ENCODE results near the gene RRP8.

RRP8 gene

GRCh38 chr11:6622261-6623171 lies 19.1 kb upstream of the RRP8 start:
- no peak for TF ChIP-seq USF1 (IDR thresholded peaks at IDR 0.05)

DNA sequence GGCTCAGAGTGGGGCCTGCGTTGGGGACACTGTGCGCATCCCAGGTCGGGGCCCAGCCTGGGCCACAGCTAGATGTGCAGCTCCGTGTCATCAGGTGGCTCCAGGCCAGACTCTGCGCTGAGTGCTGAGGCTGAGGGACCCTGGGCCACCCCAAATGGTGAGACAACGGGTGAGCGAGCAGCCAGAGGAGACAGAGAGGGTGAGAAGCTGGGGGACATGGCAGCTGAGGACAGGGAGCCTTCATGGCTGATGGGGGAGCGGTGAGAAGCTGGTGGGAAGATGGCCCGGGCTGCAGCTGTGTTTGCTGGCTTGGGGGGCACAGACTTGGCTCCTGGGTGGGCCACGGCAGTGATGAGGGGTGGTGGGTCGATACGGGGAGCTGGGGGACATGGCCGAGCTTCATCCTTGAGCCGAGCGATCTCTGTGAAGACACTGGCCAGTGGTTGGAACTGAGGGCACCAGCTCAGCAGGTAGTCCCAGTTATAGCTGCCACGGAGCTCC lies 18.3 kb upstream of the RRP8 start:
- TF ChIP-seq EP300 (IDR thresholded peaks at IDR 0.05; ENCODE audit: borderline replicate concordance), result no peak
- TF ChIP-seq MAX (IDR thresholded peaks at IDR 0.05), result no peak
- TF ChIP-seq CEBPB (IDR thresholded peaks at IDR 0.05), result no peak
- TF ChIP-seq USF1 (IDR thresholded peaks at IDR 0.05), result no peak
- TF ChIP-seq NFIC (IDR thresholded peaks at IDR 0.05), result no peak
- TF ChIP-seq TEAD4 (IDR thresholded peaks at IDR 0.05), result no peak
- TF ChIP-seq TCF12 (IDR thresholded peaks at IDR 0.05; ENCODE audit: low read depth), result no peak
- no peak for TF ChIP-seq ZBTB7A (IDR thresholded peaks at IDR 0.05; ENCODE audit: low read depth)
- no peak for TF ChIP-seq CREB1 (IDR thresholded peaks at IDR 0.05; ENCODE audit: low read depth)
- no peak for TF ChIP-seq EGR1 (IDR thresholded peaks at IDR 0.05)
- no peak for TF ChIP-seq YY1 (IDR thresholded peaks at IDR 0.05; ENCODE audit: low read depth)
- TF ChIP-seq RAD21 (IDR thresholded peaks at IDR 0.05; ENCODE audit: low read depth), result no peak
- TF ChIP-seq, protein P1, sequence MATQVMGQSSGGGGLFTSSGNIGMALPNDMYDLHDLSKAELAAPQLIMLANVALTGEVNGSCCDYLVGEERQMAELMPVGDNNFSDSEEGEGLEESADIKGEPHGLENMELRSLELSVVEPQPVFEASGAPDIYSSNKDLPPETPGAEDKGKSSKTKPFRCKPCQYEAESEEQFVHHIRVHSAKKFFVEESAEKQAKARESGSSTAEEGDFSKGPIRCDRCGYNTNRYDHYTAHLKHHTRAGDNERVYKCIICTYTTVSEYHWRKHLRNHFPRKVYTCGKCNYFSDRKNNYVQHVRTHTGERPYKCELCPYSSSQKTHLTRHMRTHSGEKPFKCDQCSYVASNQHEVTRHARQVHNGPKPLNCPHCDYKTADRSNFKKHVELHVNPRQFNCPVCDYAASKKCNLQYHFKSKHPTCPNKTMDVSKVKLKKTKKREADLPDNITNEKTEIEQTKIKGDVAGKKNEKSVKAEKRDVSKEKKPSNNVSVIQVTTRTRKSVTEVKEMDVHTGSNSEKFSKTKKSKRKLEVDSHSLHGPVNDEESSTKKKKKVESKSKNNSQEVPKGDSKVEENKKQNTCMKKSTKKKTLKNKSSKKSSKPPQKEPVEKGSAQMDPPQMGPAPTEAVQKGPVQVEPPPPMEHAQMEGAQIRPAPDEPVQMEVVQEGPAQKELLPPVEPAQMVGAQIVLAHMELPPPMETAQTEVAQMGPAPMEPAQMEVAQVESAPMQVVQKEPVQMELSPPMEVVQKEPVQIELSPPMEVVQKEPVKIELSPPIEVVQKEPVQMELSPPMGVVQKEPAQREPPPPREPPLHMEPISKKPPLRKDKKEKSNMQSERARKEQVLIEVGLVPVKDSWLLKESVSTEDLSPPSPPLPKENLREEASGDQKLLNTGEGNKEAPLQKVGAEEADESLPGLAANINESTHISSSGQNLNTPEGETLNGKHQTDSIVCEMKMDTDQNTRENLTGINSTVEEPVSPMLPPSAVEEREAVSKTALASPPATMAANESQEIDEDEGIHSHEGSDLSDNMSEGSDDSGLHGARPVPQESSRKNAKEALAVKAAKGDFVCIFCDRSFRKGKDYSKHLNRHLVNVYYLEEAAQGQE (IDR thresholded peaks at IDR 0.05; ENCODE audit: low read depth), result no peak
- TF ChIP-seq FOXM1 (IDR thresholded peaks at IDR 0.05; ENCODE audit: borderline replicate concordance, low read depth), result no peak
- TF ChIP-seq TAF1 (IDR thresholded peaks at IDR 0.05; ENCODE audit: low read depth), result no peak

- TF ChIP-seq FOXM1 (IDR thresholded peaks at IDR 0.05; ENCODE audit: borderline replicate concordance, low read depth), result no peak
- TF ChIP-seq EGR1 (IDR thresholded peaks at IDR 0.05), result no peak
- no peak for TF ChIP-seq MAX (IDR thresholded peaks at IDR 0.05)
- no peak for TF ChIP-seq ZBTB7A (IDR thresholded peaks at IDR 0.05; ENCODE audit: low read depth)
- no peak for TF ChIP-seq USF1 (IDR thresholded peaks at IDR 0.05)
- no peak for TF ChIP-seq CREB1 (IDR thresholded peaks at IDR 0.05; ENCODE audit: low read depth)
- no peak for TF ChIP-seq TEAD4 (IDR thresholded peaks at IDR 0.05)
- TF ChIP-seq, protein P1 (IDR thresholded peaks at IDR 0.05; ENCODE audit: low read depth), result no peak
- no peak for TF ChIP-seq CEBPB (IDR thresholded peaks at IDR 0.05)
- no peak for TF ChIP-seq TAF1 (IDR thresholded peaks at IDR 0.05; ENCODE audit: low read depth)
- TF ChIP-seq RAD21 (IDR thresholded peaks at IDR 0.05; ENCODE audit: low read depth), result no peak
Measured at GRCh38 chr11:6620636-6621035, 17.2 kb upstream of the RRP8 start.

GRCh38 chr11:6619004-6619745 lies 15.8 kb upstream of the RRP8 start, which contains the start of gene TPP1:
TPP1 (minus strand) TSS chr11:6619422; CDS start chr11:6619400, 22 bp downstream.
- peak; percentile 63 for TF ChIP-seq MAX (IDR thresholded peaks at IDR 0.05)
- peak; percentile 94 for TF ChIP-seq CREB1 (IDR thresholded peaks at IDR 0.05; ENCODE audit: low read depth)
- TF ChIP-seq TAF1 (IDR thresholded peaks at IDR 0.05; ENCODE audit: low read depth), result peak; percentile 58; the same call in 1 of the 2 replicates
- no peak for TF ChIP-seq FOXM1 (IDR thresholded peaks at IDR 0.05; ENCODE audit: borderline replicate concordance, low read depth)
- TF ChIP-seq, protein P1 (IDR thresholded peaks at IDR 0.05; ENCODE audit: low read depth), result no peak
- TF ChIP-seq CEBPB (IDR thresholded peaks at IDR 0.05), result no peak
- peak; percentile 100 for TF ChIP-seq USF1 (IDR thresholded peaks at IDR 0.05)
- TF ChIP-seq TEAD4 (IDR thresholded peaks at IDR 0.05), result no peak
- 0 out of 2 replicates have a peak, but pooled peaks have one; percentile 50 for TF ChIP-seq ZBTB7A (IDR thresholded peaks at IDR 0.05; ENCODE audit: low read depth)
- TF ChIP-seq YY1 (IDR thresholded peaks at IDR 0.05; ENCODE audit: low read depth), result no peak
- TF ChIP-seq RAD21 (IDR thresholded peaks at IDR 0.05; ENCODE audit: low read depth), result no peak
- no peak for TF ChIP-seq NFIC (IDR thresholded peaks at IDR 0.05)
- TF ChIP-seq EP300 (IDR thresholded peaks at IDR 0.05; ENCODE audit: borderline replicate concordance), result no peak
- TF ChIP-seq TCF12 (IDR thresholded peaks at IDR 0.05; ENCODE audit: low read depth), result 0 out of 2 replicates have a peak, but pooled peaks have one; percentile 45
- no peak for TF ChIP-seq EGR1 (IDR thresholded peaks at IDR 0.05)

Data from Ishikawa (cell line).